A673 (cell line): ENCODE measurements around the gene PRKAG2.

Source experiments
- CTCF ChIP-seq: fragments of 300-800, 200-600 bp; sonication (generic); conservative IDR thresholded peaks from 2 replicates; pipeline ENCODE4 v1.5.1; 2017; ENCODE audit warnings: low read depth, mild to moderate bottlenecking, antibody characterized with exemption, low read length, moderate library complexity, mixed read lengths
- EZH2 ChIP-seq: fragments of 200-600 bp; sonication (generic); IDR thresholded peaks from 2 replicates; pipeline ENCODE4 v1.6.1; 2017; ENCODE audit warnings: borderline replicate concordance, low read depth, mild to moderate bottlenecking, mixed read lengths, antibody characterized with exemption, low read length; ENCODE audit not compliant: poor library complexity, severe bottlenecking

GRCh38 chr7:151790095-151790829 is 86.7 kb downstream of the PRKAG2 start:
- TF ChIP-seq CTCF (no peak), EZH2 (no peak)
